Measurements from ENCODE around the gene ZNG1A. TPM values are rescaled to one million over a fixed set of nuclear protein-coding genes. Genes with fewer than 3 reads are reported as not detected.
"Not testable (repeated sequence)": the region's sequence is repeated elsewhere in the genome, so short reads cannot be mapped to it uniquely, and the experiment has no call there.

Gene ZNG1A
- total RNA-seq, 1 experiment from 2014 or later = 69.1 TPM

- no peaks in the 10 kb centered on the region for H3K9me2 ChIP-seq (replicated peaks; ENCODE audit: low read length)
- no peak overlapping the region for H3K4me3 ChIP-seq (ENCODE audit: low read length)
- H3K4me2 ChIP-seq (ENCODE audit: low read length) = no peak overlapping the region
- no peaks in the 10 kb centered on the region for H3K27me3 ChIP-seq (ENCODE audit: low read length)
- ChIA-PET POLR2A (ENCODE audit: unreplicated experiment) (no interaction called here), CTCF (no interaction called here)
- intact Hi-C loops (cut with micrococcal nuclease) = no loop called here
- no peaks in the 10 kb centered on the region for H3F3A ChIP-seq (ENCODE audit: low read length, unreplicated experiment)
- TF ChIP-seq, protein P1, sequence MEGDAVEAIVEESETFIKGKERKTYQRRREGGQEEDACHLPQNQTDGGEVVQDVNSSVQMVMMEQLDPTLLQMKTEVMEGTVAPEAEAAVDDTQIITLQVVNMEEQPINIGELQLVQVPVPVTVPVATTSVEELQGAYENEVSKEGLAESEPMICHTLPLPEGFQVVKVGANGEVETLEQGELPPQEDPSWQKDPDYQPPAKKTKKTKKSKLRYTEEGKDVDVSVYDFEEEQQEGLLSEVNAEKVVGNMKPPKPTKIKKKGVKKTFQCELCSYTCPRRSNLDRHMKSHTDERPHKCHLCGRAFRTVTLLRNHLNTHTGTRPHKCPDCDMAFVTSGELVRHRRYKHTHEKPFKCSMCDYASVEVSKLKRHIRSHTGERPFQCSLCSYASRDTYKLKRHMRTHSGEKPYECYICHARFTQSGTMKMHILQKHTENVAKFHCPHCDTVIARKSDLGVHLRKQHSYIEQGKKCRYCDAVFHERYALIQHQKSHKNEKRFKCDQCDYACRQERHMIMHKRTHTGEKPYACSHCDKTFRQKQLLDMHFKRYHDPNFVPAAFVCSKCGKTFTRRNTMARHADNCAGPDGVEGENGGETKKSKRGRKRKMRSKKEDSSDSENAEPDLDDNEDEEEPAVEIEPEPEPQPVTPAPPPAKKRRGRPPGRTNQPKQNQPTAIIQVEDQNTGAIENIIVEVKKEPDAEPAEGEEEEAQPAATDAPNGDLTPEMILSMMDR (conservative IDR thresholded peaks at IDR 0.05; ENCODE audit: low read depth, low read length) = no peak
- no peaks in the 10 kb centered on the region for H4K20me1 ChIP-seq (ENCODE audit: low read length)
- ATAC-seq (no peak), DNase-seq (no peak)
- BruUV-seq (replicated peaks) = no TSS peak
- no peaks in the 10 kb centered on the region for H3K36me3 ChIP-seq (ENCODE audit: low read depth, low read length)
- H3K79me2 ChIP-seq (ENCODE audit: low read length) = no peaks in the 10 kb centered on the region
- no peak overlapping the region for H2AFZ ChIP-seq (ENCODE audit: low read length)
- H3K4me1 ChIP-seq (ENCODE audit: insufficient read depth, low read length) = peaks cover 16% of the 10 kb centered on the region
- H3K9ac ChIP-seq (ENCODE audit: low read length) = no peak overlapping the region
- no peak overlapping the region for H3K27ac ChIP-seq (ENCODE audit: low read length)
- H3K9me3 ChIP-seq (ENCODE audit: low read length) = no peaks in the 10 kb centered on the region
Observed at GRCh38 chr9:219670-220365, 41.0 kb upstream of the ZNG1A start.

DNA sequence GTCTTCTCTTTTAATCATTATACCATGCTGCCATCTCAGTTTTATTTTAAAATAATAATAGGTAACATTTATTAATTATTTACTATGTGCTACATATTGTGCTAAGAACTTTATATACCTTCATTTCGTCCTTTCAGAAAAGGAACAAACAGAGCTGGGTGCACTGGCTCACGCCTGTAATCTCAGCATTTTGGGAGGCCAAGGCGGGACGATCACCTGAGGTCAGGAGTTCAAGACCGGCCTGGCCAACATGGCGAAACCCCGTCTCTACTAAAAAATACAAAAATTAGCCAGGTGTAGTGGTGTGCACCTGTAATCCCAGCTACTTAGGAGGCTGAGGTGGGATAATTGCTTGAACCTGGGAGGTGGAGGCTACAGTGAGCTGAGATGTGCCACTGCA is 40.2 kb upstream of the ZNG1A start:
- H3K36me3 ChIP-seq (ENCODE audit: low read depth, low read length); H3K9me3 ChIP-seq (ENCODE audit: low read length); H3K27ac ChIP-seq (ENCODE audit: low read length); H4K20me1 ChIP-seq (ENCODE audit: low read length); H3F3A ChIP-seq (ENCODE audit: low read length, unreplicated experiment); H3K27me3 ChIP-seq (ENCODE audit: low read length); H2AFZ ChIP-seq (ENCODE audit: low read length); DNase-seq; H3K4me1 ChIP-seq (ENCODE audit: insufficient read depth, low read length); intact Hi-C loops (cut with micrococcal nuclease); BruUV-seq (replicated peaks); H3K9ac ChIP-seq (ENCODE audit: low read length); POLR2A ChIA-PET (ENCODE audit: unreplicated experiment); H3K4me2 ChIP-seq (ENCODE audit: low read length); H3K4me3 ChIP-seq (ENCODE audit: low read length); H3K9me2 ChIP-seq (replicated peaks; ENCODE audit: low read length); H3K79me2 ChIP-seq (ENCODE audit: low read length); CTCF ChIA-PET; ATAC-seq: not testable (repeated sequence)

DNA sequence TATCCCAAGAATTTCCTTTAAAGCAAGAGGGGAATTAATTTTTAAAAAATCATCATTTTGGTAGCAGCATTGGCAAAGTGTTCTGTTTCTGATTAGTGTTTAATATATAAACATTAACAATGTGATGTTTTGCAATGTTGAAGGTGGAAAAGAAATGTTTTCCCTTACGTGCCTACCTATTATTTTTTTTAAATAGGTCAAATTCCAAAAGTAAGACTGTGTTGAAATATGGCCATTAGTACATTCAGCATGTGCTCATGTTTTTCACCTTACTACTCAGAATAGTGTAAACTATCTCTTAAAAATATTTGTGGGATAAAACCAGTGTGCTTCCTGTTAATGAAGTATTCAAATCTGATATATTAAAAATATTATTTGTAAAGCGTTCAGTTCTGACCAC is 39.1 kb upstream of the ZNG1A start:
- Histone ChIP-seq H3K36me3 (ENCODE audit: low read depth, low read length) (no peaks in the 10 kb centered on the region), H3K4me3 (ENCODE audit: low read length) (no peak overlapping the region), H3K9me2 (replicated peaks; ENCODE audit: low read length) (no peaks in the 10 kb centered on the region), H3K4me2 (ENCODE audit: low read length) (no peak overlapping the region), H4K20me1 (ENCODE audit: low read length) (no peaks in the 10 kb centered on the region), H3K79me2 (ENCODE audit: low read length) (no peaks in the 10 kb centered on the region), H2AFZ (ENCODE audit: low read length) (no peak overlapping the region), H3K9me3 (ENCODE audit: low read length) (no peaks in the 10 kb centered on the region), H3K27ac (ENCODE audit: low read length) (no peak overlapping the region), H3F3A (ENCODE audit: low read length, unreplicated experiment) (no peaks in the 10 kb centered on the region), H3K9ac (ENCODE audit: low read length) (no peak overlapping the region), H3K4me1 (ENCODE audit: insufficient read depth, low read length) (peaks cover 4% of the 10 kb centered on the region; the same call in 1 of the 2 replicates), H3K27me3 (ENCODE audit: low read length) (no peaks in the 10 kb centered on the region)
- no TSS peak for BruUV-seq (replicated peaks)
- POLR2A ChIA-PET (ENCODE audit: unreplicated experiment) = no interaction called here
- ATAC-seq = no peak
- CTCF ChIA-PET = no interaction called here
- no peak for DNase-seq
- TF ChIP-seq EZH2 (IDR thresholded peaks at IDR 0.05; ENCODE audit: low read length, unreplicated experiment) (no peak), EZH2phosphoT487 (IDR thresholded peaks at IDR 0.05; ENCODE audit: borderline replicate concordance, low read length) (no peak)
- TF ChIP-seq, protein P1 (conservative IDR thresholded peaks at IDR 0.05; ENCODE audit: low read depth, low read length) = no peak
- intact Hi-C loops (cut with micrococcal nuclease) = no loop called here
